ENCODE measurements around the gene GLDN.

- TF ChIP-seq POLR2AphosphoS5 (IDR thresholded peaks at IDR 0.05; ENCODE audit: borderline replicate concordance, low read depth, low read length) (no peak), EZH2 (IDR thresholded peaks at IDR 0.05) (no peak), FOXP2 (optimal IDR thresholded peaks at IDR 0.05; ENCODE audit: control extremely low read depth, extremely low read length, insufficient read depth) (no peak)
Observed at GRCh38 chr15:51334011-51334451, 7.4 kb upstream of the GLDN start.
